HPDE6-E6E7 (cell line): Measurements from ENCODE around the gene CPN2.

Experiments
- DNase-seq: peaks from one replicate; pipeline ENCODE4 v3.0.0; 2011; ENCODE audit warnings: missing footprints; ENCODE audit errors: extremely low spot score

CPN2 gene

DNA sequence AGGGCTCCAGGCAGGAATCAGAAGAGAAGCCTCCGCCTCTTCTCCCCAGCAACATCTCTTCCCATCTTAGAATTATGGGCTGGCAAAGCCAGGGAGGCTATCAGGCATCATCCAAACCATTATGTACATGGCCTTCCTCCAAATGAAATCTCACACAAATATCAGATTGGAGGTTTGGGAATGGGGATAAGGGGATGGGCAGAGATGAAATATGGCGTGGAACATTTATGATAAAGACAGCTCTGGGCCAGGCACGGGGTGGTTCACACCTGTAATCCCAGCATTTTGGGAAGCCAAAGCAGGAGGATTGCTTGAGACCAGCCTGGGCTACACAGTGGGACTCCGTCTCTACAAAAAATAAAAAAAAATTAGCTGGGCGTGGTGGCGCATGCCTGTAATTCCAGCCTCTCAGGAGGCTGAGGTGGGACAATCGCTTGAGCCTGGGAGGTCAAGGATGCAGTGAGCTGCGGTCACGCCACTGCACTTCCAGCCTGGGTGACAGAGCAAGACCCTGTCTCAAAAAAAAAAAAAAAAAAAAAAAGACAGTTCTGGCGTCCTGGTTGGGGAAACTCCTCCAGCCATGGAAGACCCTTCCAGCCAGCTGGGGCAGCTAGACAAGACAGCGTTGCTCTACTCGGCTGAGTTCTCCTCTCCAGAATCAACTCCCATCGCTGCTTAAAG is 36.6 kb downstream of the CPN2 start:
- no peak for DNase-seq

- no peak for DNase-seq
Observed at GRCh38 chr3:194313560-194314387, 37.4 kb downstream of the CPN2 start.

- no peak for DNase-seq
Observed at GRCh38 chr3:194312743-194313281, 38.3 kb downstream of the CPN2 start.

GRCh38 chr3:194312186-194312742 is 38.9 kb downstream of the CPN2 start:
- no peak for DNase-seq

DNA sequence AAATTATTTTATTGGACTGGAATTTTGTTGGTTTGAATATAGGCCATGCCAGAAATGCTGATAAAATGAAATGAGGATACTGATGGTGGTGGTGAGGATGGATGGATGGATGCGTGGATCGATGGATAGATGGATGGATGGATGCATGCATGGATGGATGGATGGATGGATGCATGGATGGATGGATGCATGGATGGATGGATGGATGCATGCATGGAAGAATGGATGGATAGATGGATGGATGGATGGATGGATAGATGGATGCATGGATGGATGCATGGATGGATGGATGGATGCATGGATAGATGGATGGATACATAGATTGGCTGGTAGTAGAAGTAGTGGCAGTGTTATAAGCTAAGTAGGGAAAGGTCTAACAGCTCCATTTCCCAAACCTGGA is 40.1 kb downstream of the CPN2 start:
- no peak for DNase-seq

DNA sequence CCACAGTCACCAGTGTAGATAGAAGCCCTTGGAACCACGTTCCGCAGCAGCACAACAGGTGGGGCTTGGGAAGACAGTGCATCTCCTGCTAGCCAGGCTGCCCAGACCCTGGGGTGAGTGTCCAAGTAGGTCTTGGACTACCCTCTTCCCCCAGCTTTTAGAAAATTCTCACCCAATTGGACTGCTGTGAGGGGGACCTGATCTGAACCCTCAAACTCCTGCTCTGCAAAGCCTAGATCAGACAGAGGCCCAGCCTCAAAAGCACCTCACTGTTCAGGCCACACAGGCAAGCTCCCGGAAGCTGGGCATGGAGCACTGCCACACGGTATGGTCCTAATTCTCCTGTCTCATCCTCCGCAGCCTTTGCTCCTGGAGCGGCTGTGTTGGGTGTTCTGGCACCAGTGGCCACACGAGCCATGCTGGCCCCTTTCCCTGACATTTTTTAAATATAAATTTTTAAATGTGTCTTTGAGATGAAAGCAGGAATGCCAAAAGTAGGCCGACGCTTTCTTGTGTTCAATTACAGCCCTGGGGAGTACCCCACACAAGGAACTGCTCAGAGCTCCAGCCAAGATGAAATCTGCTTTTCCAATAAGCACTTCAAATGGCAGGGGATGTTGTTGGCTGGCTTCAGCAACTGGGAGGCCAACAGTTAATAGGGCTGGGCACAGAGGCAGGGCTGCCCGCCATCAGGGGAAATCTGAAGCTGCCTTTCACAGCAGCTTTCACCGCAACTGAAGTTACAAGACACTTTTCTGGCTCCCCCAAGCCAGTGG is 40.9 kb downstream of the CPN2 start:
- DNase-seq, result no peak

- DNase-seq, result no peak
Observed at GRCh38 chr3:194308601-194309449, 42.3 kb downstream of the CPN2 start.

DNA sequence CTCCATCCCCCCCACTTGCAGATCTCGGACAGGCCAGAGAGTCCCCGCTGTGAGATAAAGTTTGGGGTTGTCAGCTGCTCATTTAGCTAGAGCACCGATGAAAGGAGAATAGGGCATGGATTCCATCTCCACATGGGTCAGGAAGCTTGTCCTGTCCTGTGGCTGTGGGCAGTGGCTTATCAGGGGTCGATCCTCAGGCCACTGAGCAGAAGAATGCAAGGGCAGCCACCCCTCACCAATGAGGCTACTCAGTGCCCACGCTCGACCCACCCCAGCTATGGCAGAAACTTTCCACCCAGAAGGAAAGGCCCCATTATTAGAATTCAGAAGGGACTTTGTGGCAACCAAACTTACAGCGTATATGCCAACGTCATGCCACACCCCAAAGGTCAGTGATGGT is 43.3 kb downstream of the CPN2 start:
- DNase-seq, result no peak

DNA sequence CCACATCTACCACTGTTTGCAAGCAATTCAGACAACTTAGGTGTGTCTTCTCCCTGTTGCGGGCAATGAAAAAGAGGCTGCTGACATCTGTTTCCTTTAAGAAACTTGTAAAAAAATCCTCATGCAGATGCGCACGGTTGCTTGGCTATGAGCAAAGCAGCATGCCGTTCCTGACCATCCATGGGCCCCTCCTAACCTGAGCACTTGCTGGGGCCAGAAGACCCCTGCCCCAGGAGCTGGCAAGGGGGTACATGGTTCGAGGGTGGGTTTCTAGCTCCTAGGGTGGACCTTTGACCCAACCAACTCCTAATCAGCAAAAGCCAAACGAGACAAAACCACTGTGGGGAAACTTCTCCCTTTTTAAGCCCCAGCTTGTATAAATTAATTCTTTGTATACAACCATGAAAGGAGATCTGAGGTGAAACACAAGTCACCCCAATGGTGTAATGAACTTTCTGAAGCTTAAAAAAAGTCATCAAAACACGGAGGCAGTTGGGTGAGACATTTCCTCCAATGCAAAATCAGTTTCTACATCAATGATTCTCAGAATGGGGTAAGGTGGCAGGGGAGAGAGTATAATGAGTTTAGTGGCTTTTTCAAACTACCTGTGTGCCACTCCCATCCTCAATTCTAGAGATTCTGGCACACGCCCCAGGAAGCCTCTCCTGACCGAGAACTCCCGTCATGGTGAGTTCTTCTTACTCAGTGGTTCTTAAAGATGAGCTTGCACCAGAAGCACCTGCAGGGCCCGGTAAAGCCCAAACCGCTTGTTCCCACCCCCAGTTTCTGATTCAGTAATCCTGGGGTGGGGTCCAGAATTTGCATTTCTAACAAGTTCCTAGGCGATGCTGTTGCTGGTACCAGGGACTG is 44.1 kb downstream of the CPN2 start:
- no peak for DNase-seq

GRCh38 chr3:194306109-194306686 is 44.9 kb downstream of the CPN2 start:
- no peak for DNase-seq

- DNase-seq, result no peak
Observed at GRCh38 chr3:194305356-194306108, 45.6 kb downstream of the CPN2 start.

DNA sequence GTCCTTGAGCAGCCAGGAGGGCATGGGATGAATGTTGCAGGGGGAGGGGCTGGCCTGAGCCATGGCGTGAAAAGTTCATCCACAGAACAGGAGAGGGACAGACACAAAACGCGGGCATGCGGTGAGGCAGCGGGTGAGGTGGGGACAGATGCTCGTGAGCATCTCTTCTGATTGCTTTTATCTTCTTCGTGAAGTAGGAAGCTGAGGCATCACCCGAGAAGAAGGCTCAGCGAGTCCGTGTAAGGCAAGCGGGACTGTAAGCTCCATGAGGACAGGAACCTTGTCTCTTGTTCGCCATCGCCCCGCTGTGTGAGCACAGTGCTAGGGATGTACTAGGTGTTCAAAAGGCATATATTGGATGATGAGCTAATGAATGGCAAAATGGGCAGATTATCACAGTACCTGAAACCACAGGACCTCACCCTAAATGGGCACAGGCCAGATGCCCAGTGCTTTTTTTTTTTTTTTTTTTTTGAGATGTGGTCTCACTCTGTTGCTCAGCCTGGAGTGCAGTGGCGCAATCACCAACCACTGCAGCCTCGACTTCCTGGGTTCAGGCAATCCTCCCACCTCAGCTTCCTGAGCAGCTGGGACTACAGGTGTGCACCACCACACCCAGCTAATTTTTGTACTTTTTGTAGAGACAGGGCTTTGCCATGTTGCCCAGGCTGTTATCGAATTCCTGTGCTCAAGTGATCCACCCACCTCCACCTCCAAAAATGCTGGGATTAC is 46.8 kb downstream of the CPN2 start:
- DNase-seq, result no peak

DNA sequence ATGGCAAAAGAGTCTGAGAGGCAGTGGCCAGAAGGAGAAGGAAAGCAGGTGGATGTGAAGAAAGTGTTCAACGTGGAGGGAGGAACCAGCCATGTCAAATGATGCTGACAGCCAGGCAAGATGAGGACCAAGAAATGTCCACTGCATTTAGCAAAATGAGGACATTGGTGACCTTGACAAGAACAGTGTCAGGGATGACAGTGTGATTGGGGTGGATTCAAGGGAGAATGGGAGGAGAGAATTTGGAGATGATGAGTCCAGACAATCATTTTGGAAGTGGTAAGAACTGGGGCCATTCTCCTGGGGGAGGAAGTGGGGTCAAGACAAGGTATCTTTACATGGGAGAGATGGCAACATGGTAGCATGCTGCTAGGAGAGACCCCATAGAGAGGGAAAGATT is 47.4 kb downstream of the CPN2 start:
- no peak for DNase-seq

GRCh38 chr3:194301730-194302129 is 49.4 kb downstream of the CPN2 start:
- DNase-seq, result no peak

- DNase-seq, result no peak
Observed at GRCh38 chr3:194300936-194301335, 50.2 kb downstream of the CPN2 start.

GRCh38 chr3:194300382-194300758 is 50.8 kb downstream of the CPN2 start:
- no peak for DNase-seq

DNA sequence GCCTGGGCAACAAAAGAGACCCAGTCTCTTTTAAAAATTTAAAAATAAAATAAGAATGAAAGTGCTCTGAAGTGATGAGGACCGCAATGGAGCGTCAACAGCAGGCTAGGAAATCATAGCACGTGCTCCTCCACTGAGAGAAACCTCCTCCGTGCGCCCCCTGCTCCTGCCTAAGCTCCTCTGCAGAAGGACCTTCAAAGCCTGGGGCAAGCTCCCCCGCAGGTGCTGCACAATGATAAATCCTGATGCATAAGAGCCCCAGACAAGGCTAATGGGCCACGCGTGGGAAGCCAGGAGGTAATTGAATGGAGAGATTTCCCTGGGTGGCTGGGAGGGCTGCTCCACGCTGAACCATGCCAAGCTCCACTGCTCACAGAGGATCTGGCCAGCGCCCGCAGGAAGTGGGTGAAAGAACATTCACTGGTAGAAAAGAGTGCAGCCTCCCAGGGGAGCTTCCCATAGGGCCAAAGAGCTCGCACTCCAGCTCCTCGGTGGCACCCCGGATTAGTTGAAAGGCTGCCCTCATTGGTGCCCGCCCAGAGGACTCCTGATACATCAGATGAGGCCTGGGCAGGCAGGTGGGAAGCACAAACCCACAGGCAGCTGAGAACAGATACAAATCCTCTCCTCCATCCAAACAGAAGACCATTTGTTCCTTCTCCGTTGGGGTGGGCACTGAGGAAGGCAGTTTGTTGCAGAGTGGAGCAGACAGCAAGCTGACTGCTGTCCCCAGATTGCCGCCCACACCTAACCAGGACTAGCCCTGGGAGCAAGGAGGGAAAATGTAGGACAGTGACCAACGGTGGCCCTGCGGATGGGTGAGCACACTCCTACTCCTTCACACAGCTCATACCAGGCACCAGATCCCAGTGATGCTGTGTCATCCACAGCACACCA is 52.5 kb downstream of the CPN2 start:
- DNase-seq, result no peak
